ENCODE measurements around the gene GAGE12J. TPM values are rescaled to one million over a fixed set of nuclear protein-coding genes. Genes with fewer than 3 reads are reported as not detected.
"Not testable (repeated sequence)": the region's sequence is repeated elsewhere in the genome, so short reads cannot be mapped to it uniquely, and the experiment has no call there.

The GAGE12J gene
- total RNA-seq, 3 donors from 2014 or later = not detected

DNA sequence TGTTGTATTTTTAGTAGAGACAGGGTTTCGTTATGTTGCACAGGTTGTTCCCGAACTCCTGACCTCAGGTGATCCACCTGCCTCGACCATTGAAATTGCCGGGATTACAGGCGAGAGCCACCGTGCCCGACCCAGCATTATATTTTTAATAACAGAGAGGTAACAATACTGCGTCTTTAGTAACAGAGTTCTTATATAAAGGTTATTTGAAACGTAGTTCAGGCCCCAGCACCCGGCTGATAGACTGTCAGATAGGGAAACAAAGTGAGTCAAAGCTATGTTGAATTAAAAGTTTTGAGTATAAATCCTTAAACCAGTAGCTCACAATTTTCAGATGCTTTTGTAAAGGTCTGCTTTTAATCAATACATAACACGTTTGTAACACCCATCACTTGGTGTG lies 24.3 kb downstream of the GAGE12J start:
- H3K4me3 ChIP-seq; DNase-seq (ENCODE audit: low spot score in 2 of 2): not testable (repeated sequence)

More for the DNA sequence above, 24.3 kb downstream of the GAGE12J start:
- H3K36me3 ChIP-seq; H3K27me3 ChIP-seq; H3K27ac ChIP-seq; intact Hi-C loops (cut with DNase I; ENCODE audit: low total_unique reads); H3K4me1 ChIP-seq; H3K9me3 ChIP-seq: not testable (repeated sequence)

Other genes with a start within 250 kb of the GAGE12J start
- gene PRAF2, start 248.0 kb upstream of the GAGE12J start, total RNA-seq = 10 to 100 TPM in 1 of 3 donors, 1 to 10 TPM in 2; 5.9 to 18.4 (median 6.6) TPM
- gene WDR45, start 242.2 kb upstream of the GAGE12J start, total RNA-seq = 100 to 1,000 TPM in 1 of 3 donors, 10 to 100 TPM in 2; 95.7 to 134 (median 98.6) TPM
- gene GPKOW, start 198.3 kb upstream of the GAGE12J start, total RNA-seq = 10 to 100 TPM; 21.1 to 28.8 (median 27.8) TPM
- 10 to 100 TPM in 1 of 3 donors, 1 to 10 TPM in 2; 1.3 to 12.4 (median 4.9) TPM for gene MAGIX, start 159.3 kb upstream of the GAGE12J start, total RNA-seq
- gene PLP2, start 150.1 kb upstream of the GAGE12J start, total RNA-seq = 10 to 100 TPM; 23.4 to 27.9 (median 27.8) TPM
- gene PRICKLE3, start 135.7 kb upstream of the GAGE12J start, total RNA-seq = 10 to 100 TPM; 13.3 to 14.4 (median 14.0) TPM
- gene SYP, start 121.8 kb upstream of the GAGE12J start, total RNA-seq = 1 to 10 TPM; 1.0 to 2.7 (median 1.3) TPM
- gene CACNA1F, start 88.7 kb upstream of the GAGE12J start, total RNA-seq = 1 to 10 TPM in 1 of 3 donors, under 1 TPM in 2; 0.48 to 1.8 (median 0.66) TPM
- 10 to 100 TPM; 12.8 to 14.5 (median 13.1) TPM for gene CCDC22, start 86.6 kb upstream of the GAGE12J start, total RNA-seq
- gene FOXP3, start 57.3 kb upstream of the GAGE12J start, total RNA-seq = under 1 TPM in 1 of 3 donors, not detected in 2; 0.16 TPM
- gene PPP1R3F, start 52.2 kb upstream of the GAGE12J start, total RNA-seq = 1 to 10 TPM; 5.9 to 7.9 (median 7.2) TPM
- gene GAGE10, start 18.4 kb upstream of the GAGE12J start, total RNA-seq = not detected
- gene GAGE13, start 9.5 kb downstream of the GAGE12J start, total RNA-seq = not detected
- not detected for gene GAGE12C, start 210.1 kb downstream of the GAGE12J start, total RNA-seq
- not detected for gene GAGE12D, start 219.7 kb downstream of the GAGE12J start, total RNA-seq
- not detected for gene GAGE12E, start 229.3 kb downstream of the GAGE12J start, total RNA-seq
- gene GAGE12F, start 238.8 kb downstream of the GAGE12J start, total RNA-seq = not detected
- not detected for gene GAGE12G, start 248.4 kb downstream of the GAGE12J start, total RNA-seq